ENCODE measurements around the gene MANBA.

Gene MANBA

DNA sequence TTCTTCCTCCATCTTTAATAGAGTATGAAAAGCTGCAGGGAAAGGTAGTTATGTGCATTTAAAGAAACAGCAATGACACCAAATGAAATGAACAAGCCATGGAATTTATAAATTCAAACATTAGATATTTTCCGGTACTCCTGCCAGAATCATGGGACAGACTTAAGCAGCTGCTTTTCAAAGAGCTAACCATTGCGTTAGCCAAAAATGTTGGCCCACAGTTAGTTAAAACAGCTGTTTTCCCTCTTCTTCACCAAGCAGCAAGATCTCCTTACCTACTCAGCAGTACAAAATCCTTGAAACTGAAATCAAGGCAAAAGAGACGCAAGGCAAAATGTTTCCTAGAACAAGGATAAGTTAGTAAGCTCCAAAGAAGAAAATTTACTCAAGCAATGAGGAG is 64.0 kb downstream of the MANBA start:
- no peaks in the 10 kb centered on the region for H3K27me3 ChIP-seq (ENCODE audit: insufficient read depth, low read depth)
- H3K4me3 ChIP-seq (IDR thresholded peaks at IDR 0.05; ENCODE audit: insufficient read depth, low read depth, low read length) = no peak overlapping the region
- H3K36me3 ChIP-seq (ENCODE audit: insufficient read depth) = no peaks in the 10 kb centered on the region
- no peaks in the 10 kb centered on the region for H3K4me1 ChIP-seq (ENCODE audit: low read depth, poor library complexity, severe bottlenecking)
- TF ChIP-seq, protein P1, sequence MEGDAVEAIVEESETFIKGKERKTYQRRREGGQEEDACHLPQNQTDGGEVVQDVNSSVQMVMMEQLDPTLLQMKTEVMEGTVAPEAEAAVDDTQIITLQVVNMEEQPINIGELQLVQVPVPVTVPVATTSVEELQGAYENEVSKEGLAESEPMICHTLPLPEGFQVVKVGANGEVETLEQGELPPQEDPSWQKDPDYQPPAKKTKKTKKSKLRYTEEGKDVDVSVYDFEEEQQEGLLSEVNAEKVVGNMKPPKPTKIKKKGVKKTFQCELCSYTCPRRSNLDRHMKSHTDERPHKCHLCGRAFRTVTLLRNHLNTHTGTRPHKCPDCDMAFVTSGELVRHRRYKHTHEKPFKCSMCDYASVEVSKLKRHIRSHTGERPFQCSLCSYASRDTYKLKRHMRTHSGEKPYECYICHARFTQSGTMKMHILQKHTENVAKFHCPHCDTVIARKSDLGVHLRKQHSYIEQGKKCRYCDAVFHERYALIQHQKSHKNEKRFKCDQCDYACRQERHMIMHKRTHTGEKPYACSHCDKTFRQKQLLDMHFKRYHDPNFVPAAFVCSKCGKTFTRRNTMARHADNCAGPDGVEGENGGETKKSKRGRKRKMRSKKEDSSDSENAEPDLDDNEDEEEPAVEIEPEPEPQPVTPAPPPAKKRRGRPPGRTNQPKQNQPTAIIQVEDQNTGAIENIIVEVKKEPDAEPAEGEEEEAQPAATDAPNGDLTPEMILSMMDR (conservative IDR thresholded peaks at IDR 0.05; ENCODE audit: low read depth, low read length) = no peak
- H2AFZ ChIP-seq (ENCODE audit: low read depth) = no peak overlapping the region
- H3K4me2 ChIP-seq = no peak overlapping the region
- H3K27ac ChIP-seq = no peak overlapping the region
- H3K9ac ChIP-seq = no peak overlapping the region
- no peaks in the 10 kb centered on the region for H3K79me2 ChIP-seq (ENCODE audit: insufficient read depth, low read depth)
- H4K20me1 ChIP-seq (ENCODE audit: insufficient read depth) = no peaks in the 10 kb centered on the region

DNA sequence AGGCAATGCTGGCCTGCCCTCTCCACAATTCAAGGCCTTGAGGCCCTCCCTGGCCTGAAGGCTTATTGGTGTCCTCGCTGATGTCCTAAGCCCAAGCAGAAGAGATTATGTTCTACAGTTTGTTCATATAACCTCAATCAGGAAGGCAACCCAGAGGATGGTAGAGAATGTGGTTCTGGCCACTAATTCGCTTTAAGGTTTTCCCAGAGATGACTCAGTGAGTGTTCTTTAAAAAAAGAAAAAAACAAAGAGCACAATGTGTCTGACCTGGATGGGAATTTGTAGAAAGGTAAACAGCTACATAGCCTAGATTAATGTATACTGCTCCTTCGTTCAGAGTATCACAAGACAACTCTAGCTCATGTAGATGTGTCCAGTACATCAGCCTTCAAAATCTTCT is 66.0 kb downstream of the MANBA start:
- no peak overlapping the region for H3K27ac ChIP-seq
- H3K4me3 ChIP-seq (IDR thresholded peaks at IDR 0.05; ENCODE audit: insufficient read depth, low read depth, low read length) = no peak overlapping the region
- H2AFZ ChIP-seq (ENCODE audit: low read depth) = no peak overlapping the region
- no peaks in the 10 kb centered on the region for H3K79me2 ChIP-seq (ENCODE audit: insufficient read depth, low read depth)
- no peaks in the 10 kb centered on the region for H3K4me1 ChIP-seq (ENCODE audit: low read depth, poor library complexity, severe bottlenecking)
- H3K36me3 ChIP-seq (ENCODE audit: insufficient read depth) = no peaks in the 10 kb centered on the region
- no peak overlapping the region for H3K4me2 ChIP-seq
- H3K27me3 ChIP-seq (ENCODE audit: insufficient read depth, low read depth) = no peaks in the 10 kb centered on the region
- no peak overlapping the region for H3K9ac ChIP-seq
- TF ChIP-seq, protein P1 (conservative IDR thresholded peaks at IDR 0.05; ENCODE audit: low read depth, low read length) = no peak
- no peaks in the 10 kb centered on the region for H4K20me1 ChIP-seq (ENCODE audit: insufficient read depth)

DNA sequence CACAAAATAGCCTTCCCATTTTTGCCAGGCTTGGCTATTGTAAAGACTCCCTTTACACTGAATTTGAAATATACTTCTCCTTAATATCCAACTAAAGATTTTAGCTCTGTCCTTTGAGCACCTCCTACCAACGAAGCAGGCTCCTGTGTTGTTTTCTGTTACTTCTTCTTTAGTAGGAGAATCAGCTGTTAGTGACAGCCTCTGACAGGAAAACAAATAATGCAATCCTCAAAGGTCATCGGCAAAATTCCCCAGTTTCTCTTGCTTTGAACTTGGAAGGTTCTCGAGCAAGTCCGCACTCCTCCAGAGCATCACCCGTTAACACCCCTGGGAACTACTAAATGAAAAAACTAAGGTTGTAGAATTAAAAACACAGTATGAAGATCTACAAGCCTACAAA is 66.9 kb downstream of the MANBA start:
- Histone ChIP-seq H4K20me1 (ENCODE audit: insufficient read depth) (no peaks in the 10 kb centered on the region), H3K27ac (no peak overlapping the region), H3K36me3 (ENCODE audit: insufficient read depth) (no peaks in the 10 kb centered on the region), H3K27me3 (ENCODE audit: insufficient read depth, low read depth) (no peaks in the 10 kb centered on the region), H3K4me2 (no peak overlapping the region), H3K9ac (no peak overlapping the region), H3K4me1 (ENCODE audit: low read depth, poor library complexity, severe bottlenecking) (no peaks in the 10 kb centered on the region), H3K79me2 (ENCODE audit: insufficient read depth, low read depth) (no peaks in the 10 kb centered on the region), H3K4me3 (IDR thresholded peaks at IDR 0.05; ENCODE audit: insufficient read depth, low read depth, low read length) (no peak overlapping the region), H2AFZ (ENCODE audit: low read depth) (no peak overlapping the region)
- TF ChIP-seq, protein P1 (conservative IDR thresholded peaks at IDR 0.05; ENCODE audit: low read depth, low read length) = no peak

DNA sequence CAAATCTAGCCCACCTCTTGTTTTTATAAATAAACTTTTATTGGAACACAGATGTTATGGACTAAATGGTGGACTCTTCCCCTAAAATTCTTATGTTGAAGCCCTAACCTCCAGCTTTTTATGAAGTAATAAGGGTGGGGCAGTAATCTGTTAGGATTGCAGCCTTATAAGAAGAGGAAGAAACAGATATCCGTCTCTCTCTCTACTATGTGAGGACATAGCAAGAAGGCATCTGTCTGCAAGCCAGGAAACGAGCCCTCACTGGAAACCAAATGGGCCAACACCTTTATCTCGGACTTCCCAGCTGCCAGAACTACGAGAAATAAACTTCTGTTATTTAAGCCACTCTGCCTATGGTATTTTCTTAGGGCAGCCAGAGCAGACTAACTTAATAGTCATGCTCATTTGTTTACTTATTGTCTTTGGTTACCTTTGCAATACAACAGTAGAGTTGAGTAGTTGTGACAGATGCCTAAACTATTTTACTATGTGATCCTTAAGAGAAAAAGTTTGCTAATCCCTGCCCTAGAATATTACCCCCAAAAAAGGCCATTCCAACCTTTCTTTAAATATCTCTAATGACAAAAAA is 67.4 kb downstream of the MANBA start:
- H3K27me3 ChIP-seq (ENCODE audit: insufficient read depth, low read depth) = no peaks in the 10 kb centered on the region
- H3K9ac ChIP-seq = no peak overlapping the region
- H3K4me1 ChIP-seq (ENCODE audit: low read depth, poor library complexity, severe bottlenecking) = no peaks in the 10 kb centered on the region
- no peak overlapping the region for H3K4me3 ChIP-seq (IDR thresholded peaks at IDR 0.05; ENCODE audit: insufficient read depth, low read depth, low read length)
- H3K36me3 ChIP-seq (ENCODE audit: insufficient read depth) = no peaks in the 10 kb centered on the region
- H2AFZ ChIP-seq (ENCODE audit: low read depth) = no peak overlapping the region
- TF ChIP-seq, protein P1 (conservative IDR thresholded peaks at IDR 0.05; ENCODE audit: low read depth, low read length) = no peak
- no peak overlapping the region for H3K4me2 ChIP-seq
- H4K20me1 ChIP-seq (ENCODE audit: insufficient read depth) = no peaks in the 10 kb centered on the region
- no peaks in the 10 kb centered on the region for H3K79me2 ChIP-seq (ENCODE audit: insufficient read depth, low read depth)
- no peak overlapping the region for H3K27ac ChIP-seq
